Transverse colon (tissue), 4 donors: Measurements from ENCODE around the gene PRRT1.

Experiments used
- POLR2A ChIP-seq: fragments of 450-650 bp; IDR thresholded peaks from one replicate; pipeline ENCODE4 v1.6.1; 2016; ENCODE audit warnings: antibody characterized with exemption, mild to moderate bottlenecking, moderate library complexity
- POLR2AphosphoS5 ChIP-seq, 3 donors: sonication (generic); formaldehyde crosslinking; IDR thresholded peaks; one replicate each; pipeline ENCODE4 v1.6.1; 2016; ENCODE audit warnings: antibody characterized with exemption in 3 of 3
- TF ChIP-seq, protein P1 (sequence below), 5 experiments: fragments of 200-600 bp in 3 of 5; fragments of 450-650 bp in 2 of 5; sonication (generic) in 3 of 5; IDR thresholded peaks; 1 replicate in 2 of 5; 2 replicates in 3 of 5; pipeline ENCODE4 v1.5.1; 2016 to 2017; ENCODE audit warnings: antibody characterized with exemption in 5 of 5, inconsistent platforms in 3 of 5, mild to moderate bottlenecking in 2 of 5, moderate library complexity in 1 of 5

GRCh38 chr6:32149092-32149755 lies 2.5 kb downstream of the PRRT1 start:
- TF ChIP-seq POLR2A (no peak), POLR2AphosphoS5 (IDR thresholded peaks at IDR 0.05) (no peak)
- TF ChIP-seq, protein P1, sequence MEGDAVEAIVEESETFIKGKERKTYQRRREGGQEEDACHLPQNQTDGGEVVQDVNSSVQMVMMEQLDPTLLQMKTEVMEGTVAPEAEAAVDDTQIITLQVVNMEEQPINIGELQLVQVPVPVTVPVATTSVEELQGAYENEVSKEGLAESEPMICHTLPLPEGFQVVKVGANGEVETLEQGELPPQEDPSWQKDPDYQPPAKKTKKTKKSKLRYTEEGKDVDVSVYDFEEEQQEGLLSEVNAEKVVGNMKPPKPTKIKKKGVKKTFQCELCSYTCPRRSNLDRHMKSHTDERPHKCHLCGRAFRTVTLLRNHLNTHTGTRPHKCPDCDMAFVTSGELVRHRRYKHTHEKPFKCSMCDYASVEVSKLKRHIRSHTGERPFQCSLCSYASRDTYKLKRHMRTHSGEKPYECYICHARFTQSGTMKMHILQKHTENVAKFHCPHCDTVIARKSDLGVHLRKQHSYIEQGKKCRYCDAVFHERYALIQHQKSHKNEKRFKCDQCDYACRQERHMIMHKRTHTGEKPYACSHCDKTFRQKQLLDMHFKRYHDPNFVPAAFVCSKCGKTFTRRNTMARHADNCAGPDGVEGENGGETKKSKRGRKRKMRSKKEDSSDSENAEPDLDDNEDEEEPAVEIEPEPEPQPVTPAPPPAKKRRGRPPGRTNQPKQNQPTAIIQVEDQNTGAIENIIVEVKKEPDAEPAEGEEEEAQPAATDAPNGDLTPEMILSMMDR (IDR thresholded peaks at IDR 0.05), result no peak
